NCI-H1092 treated with DMSO at 0.1 percent for 48 hours (cell line): ENCODE results near the gene MTNR1A.
A peak's percentile ranks its signal among the peaks of the same experiment; 100 is the strongest.

Experiments used
- DNase-seq: peaks from one replicate; lab custom pipeline; 2025; lab: John Stamatoyannopoulos, UW

Gene MTNR1A

GRCh38 chr4:186554914-186555827 lies at the start of gene MTNR1A:
Gene MTNR1A (minus strand): TSS chr4:186555567. CDS start chr4:186555365, 202 bp downstream.
- peak; percentile 22 for DNase-seq

- DNase-seq: peak; percentile 62
These were observed 48.9 kb upstream of the MTNR1A start for GRCh38 chr4:186604124-186604807.

- DNase-seq: no peak
These were observed 47.6 kb upstream of the MTNR1A start for GRCh38 chr4:186602978-186603377.

GRCh38 chr4:186599483-186599882 lies 44.1 kb upstream of the MTNR1A start:
- no peak for DNase-seq

GRCh38 chr4:186598686-186599085 lies 43.3 kb upstream of the MTNR1A start:
- no peak for DNase-seq

- DNase-seq: no peak
These were observed 41.6 kb upstream of the MTNR1A start for GRCh38 chr4:186596850-186597390.

- no peak for DNase-seq
These were observed 41.0 kb upstream of the MTNR1A start for GRCh38 chr4:186596346-186596745.

- DNase-seq: no peak
These were observed 38.2 kb upstream of the MTNR1A start for GRCh38 chr4:186593587-186593973.

GRCh38 chr4:186592966-186593586 lies 37.7 kb upstream of the MTNR1A start:
- DNase-seq: no peak

GRCh38 chr4:186592445-186592844 lies 37.1 kb upstream of the MTNR1A start:
- DNase-seq: no peak

GRCh38 chr4:186591651-186592050 lies 36.3 kb upstream of the MTNR1A start:
- no peak for DNase-seq

- no peak for DNase-seq
These were observed 33.1 kb upstream of the MTNR1A start for GRCh38 chr4:186588503-186588902.

GRCh38 chr4:186587416-186588018 lies 32.1 kb upstream of the MTNR1A start:
- DNase-seq: peak; percentile 26

GRCh38 chr4:186586205-186586604 lies 30.8 kb upstream of the MTNR1A start:
- DNase-seq: no peak

- no peak for DNase-seq
These were observed 29.5 kb upstream of the MTNR1A start for GRCh38 chr4:186584912-186585311.

- no peak for DNase-seq
These were observed 26.1 kb upstream of the MTNR1A start for GRCh38 chr4:186581421-186581820.

GRCh38 chr4:186580669-186581068 lies 25.3 kb upstream of the MTNR1A start:
- no peak for DNase-seq

- DNase-seq: no peak
These were observed 15.0 kb upstream of the MTNR1A start for GRCh38 chr4:186570193-186570996.

GRCh38 chr4:186569533-186570192 lies 14.3 kb upstream of the MTNR1A start:
- no peak for DNase-seq

- no peak for DNase-seq
These were observed 10.7 kb upstream of the MTNR1A start for GRCh38 chr4:186566068-186566467.

GRCh38 chr4:186563761-186564160 lies 8.4 kb upstream of the MTNR1A start:
- no peak for DNase-seq
